ENCODE results near the gene ACACB. TPM values are rescaled to one million over a fixed set of nuclear protein-coding genes. Genes with fewer than 3 reads are reported as not detected.

Gene ACACB
- polyA plus RNA-seq, 2 of the 4 experiments (the other 2 are of a cell fraction), result 6.8 to 7.6 TPM

GRCh38 chr12:109219938-109220337, 103.6 kb downstream of the ACACB start:
- CTCF ChIA-PET, result no interaction called here
- ATAC-seq (no peak), FAIRE-seq (no peak), DNase-seq (ENCODE audit: low read depth in 1 of 2, low spot score in 1 of 2) (no peak)
- Histone ChIP-seq H3K4me2 (no peak overlapping the region), H3K9me3 (no peaks in the 10 kb centered on the region), H3K27ac (no peak overlapping the region), H3K4me3 (no peak overlapping the region), H3K4me1 (no peaks in the 10 kb centered on the region)
- 97% methylated on average over 2 of the region's 2 CpGs for WGBS (ENCODE audit: missing lambda C conversion rate)
- POLR2A ChIA-PET, result no interaction called here
- no peak for TF ChIP-seq PHF8 (IDR thresholded peaks at IDR 0.05; ENCODE audit: borderline replicate concordance, low read depth)
- no peak for TF ChIP-seq E2F6 (IDR thresholded peaks at IDR 0.05; ENCODE audit: borderline replicate concordance, low read depth)
- TF ChIP-seq GATA3 (IDR thresholded peaks at IDR 0.05; ENCODE audit: borderline replicate concordance), result no peak
- no peak for TF ChIP-seq NFE2L2 (conservative IDR thresholded peaks at IDR 0.05; ENCODE audit: low read length)
- TF ChIP-seq FOSB (CRISPR knock-in tag; IDR thresholded peaks at IDR 0.05), result no peak
- TF ChIP-seq SMC3 (IDR thresholded peaks at IDR 0.05), result no peak
- TF ChIP-seq REST (IDR thresholded peaks at IDR 0.05), result no peak
- no peak for TF ChIP-seq HES2 (IDR thresholded peaks at IDR 0.05)
- TF ChIP-seq ELK1 (IDR thresholded peaks at IDR 0.05; ENCODE audit: low read depth, low read length), result no peak
- TF ChIP-seq USF2 (IDR thresholded peaks at IDR 0.05), result no peak
- no peak for TF ChIP-seq NR3C1 (IDR thresholded peaks at IDR 0.05)
- no peak for TF ChIP-seq CEBPB (IDR thresholded peaks at IDR 0.05)
- no peak for TF ChIP-seq CHD4 (IDR thresholded peaks at IDR 0.05; ENCODE audit: borderline replicate concordance)
- no peak for TF ChIP-seq MAZ (IDR thresholded peaks at IDR 0.05; ENCODE audit: borderline replicate concordance, low read depth, low read length)
- TF ChIP-seq FOSL2 (IDR thresholded peaks at IDR 0.05), result no peak
- TF ChIP-seq FOSL2 (CRISPR knock-in tag; IDR thresholded peaks at IDR 0.05), result no peak
- TF ChIP-seq POLR2AphosphoS2 (conservative IDR thresholded peaks at IDR 0.05; ENCODE audit: low read length), result no peak
- no peak for TF ChIP-seq TP53 (CRISPR knock-in tag; IDR thresholded peaks at IDR 0.05)
- no peak for TF ChIP-seq EHMT2 (IDR thresholded peaks at IDR 0.05; ENCODE audit: low read depth)
- TF ChIP-seq ZC3H11A (IDR thresholded peaks at IDR 0.05), result no peak

GRCh38 chr12:109221277-109221931, 105.0 kb downstream of the ACACB start:
- WGBS (ENCODE audit: missing lambda C conversion rate), result 89% methylated on average over 10 of the region's 10 CpGs
- no peak for ATAC-seq
- Histone ChIP-seq H3K4me3 (no peak overlapping the region), H3K4me2 (no peak overlapping the region), H3K4me1 (no peaks in the 10 kb centered on the region), H3K9me3 (no peaks in the 10 kb centered on the region), H3K27ac (no peak overlapping the region)
- ChIA-PET CTCF (interaction anchor here (0.7 to 1.5 kb wide), 2 partner anchors 87 to 110 kb away, joined by 3 read pairs; no protein-coding TSS in a partner anchor), POLR2A (no interaction called here)
- no peak for FAIRE-seq
- no peak for TF ChIP-seq PHF8 (IDR thresholded peaks at IDR 0.05; ENCODE audit: borderline replicate concordance, low read depth)
- DNase-seq (ENCODE audit: low read depth in 1 of 2, low spot score in 1 of 2), result no peak
